RPMI7951 (cell line): Measurements from ENCODE around the gene GRIN2C. TPM values are rescaled to one million over a fixed set of nuclear protein-coding genes. Genes with fewer than 3 reads are reported as not detected.
"Not testable (repeated sequence)": the region's sequence is repeated elsewhere in the genome, so short reads cannot be mapped to it uniquely, and the experiment has no call there.

Experiments
- DNase-seq: peaks from one replicate; pipeline ENCODE4 v3.0.0-alpha.2; 2012; ENCODE audit warnings: low read depth
- total RNA-seq: library from RNA; depleted of rRNA; stranded (reverse); fragments of >200 nt; shearing (Covaris generic); gene quantifications from 2 replicates; pipeline ENCODE4 v1.2.3, GENCODE V29; 2014

Gene GRIN2C
- total RNA-seq, 1 experiment from 2014 or later = not detected

GRCh38 chr17:74879308-74879707 lies 19.6 kb upstream of the GRIN2C start:
- no peak for DNase-seq

GRCh38 chr17:74878658-74879057 lies 19.0 kb upstream of the GRIN2C start:
- DNase-seq = no peak

- DNase-seq = peak; percentile 13
Observed at GRCh38 chr17:74877592-74878548, 18.2 kb upstream of the GRIN2C start.

- DNase-seq = no peak
Observed at GRCh38 chr17:74875977-74876593, 16.4 kb upstream of the GRIN2C start.

- DNase-seq = no peak
Observed at GRCh38 chr17:74875155-74875976, 15.7 kb upstream of the GRIN2C start.

- DNase-seq = no peak
Observed at GRCh38 chr17:74874615-74875037, 14.9 kb upstream of the GRIN2C start.

- peak; percentile 30 for DNase-seq
Observed at GRCh38 chr17:74873874-74874614, 14.4 kb upstream of the GRIN2C start.

GRCh38 chr17:74873037-74873873 lies 13.6 kb upstream of the GRIN2C start:
- peak; percentile 99 for DNase-seq

- DNase-seq = no peak
Observed at GRCh38 chr17:74872313-74873036, 12.8 kb upstream of the GRIN2C start, which contains the start of gene FDXR. Gene FDXR (minus strand): TSS chr17:74872994. CDS start chr17:74872944, 50 bp downstream.

- DNase-seq = no peak
Observed at GRCh38 chr17:74871356-74872076, 11.8 kb upstream of the GRIN2C start.

- peak; percentile 60 for DNase-seq
Observed at GRCh38 chr17:74870512-74870911, 10.8 kb upstream of the GRIN2C start.

GRCh38 chr17:74870028-74870427 lies 10.3 kb upstream of the GRIN2C start:
- DNase-seq = not testable (repeated sequence)

- no peak for DNase-seq
Observed at GRCh38 chr17:74868908-74869255, 9.2 kb upstream of the GRIN2C start.

- no peak for DNase-seq
Observed at GRCh38 chr17:74868251-74868907, 8.7 kb upstream of the GRIN2C start.

GRCh38 chr17:74866198-74866835 lies 6.6 kb upstream of the GRIN2C start:
- DNase-seq = no peak

GRCh38 chr17:74865504-74866197 lies 6.0 kb upstream of the GRIN2C start:
- no peak for DNase-seq

GRCh38 chr17:74864866-74865395 lies 5.2 kb upstream of the GRIN2C start:
- DNase-seq = peak; percentile 46
